ENCODE measurements around the gene POLR2C.
A peak's percentile ranks its signal among the peaks of the same experiment; 100 is the strongest.

POLR2C gene

GRCh38 chr16:57504491-57504890 lies 42.0 kb downstream of the POLR2C start:
- no peak for DNase-seq

- no peak for DNase-seq
Observed at GRCh38 chr16:57505169-57505568, 42.7 kb downstream of the POLR2C start.

GRCh38 chr16:57507136-57508034 lies 44.9 kb downstream of the POLR2C start:
- DNase-seq, result no peak

- DNase-seq, result no peak
Observed at GRCh38 chr16:57508035-57508425, 45.6 kb downstream of the POLR2C start.

GRCh38 chr16:57509231-57509923 lies 46.9 kb downstream of the POLR2C start:
- DNase-seq, result no peak

- no peak for DNase-seq
Observed at GRCh38 chr16:57510016-57510871, 47.8 kb downstream of the POLR2C start.

GRCh38 chr16:57512296-57513001 lies 50.0 kb downstream of the POLR2C start:
- DNase-seq, result no peak

- DNase-seq, result no peak
Observed at GRCh38 chr16:57513371-57514102, 51.1 kb downstream of the POLR2C start.

- DNase-seq, result no peak
Observed at GRCh38 chr16:57514371-57514770, 51.9 kb downstream of the POLR2C start.

- no peak for DNase-seq
Observed at GRCh38 chr16:57514791-57515600, 52.5 kb downstream of the POLR2C start.

GRCh38 chr16:57516176-57516725 lies 53.8 kb downstream of the POLR2C start:
- DNase-seq, result no peak

- DNase-seq, result no peak
Observed at GRCh38 chr16:57516773-57517172, 54.3 kb downstream of the POLR2C start.

- DNase-seq, result no peak
Observed at GRCh38 chr16:57517397-57518367, 55.2 kb downstream of the POLR2C start.

- DNase-seq, result no peak
Observed at GRCh38 chr16:57518520-57518919, 56.0 kb downstream of the POLR2C start.

GRCh38 chr16:57518922-57519321 lies 56.4 kb downstream of the POLR2C start:
- DNase-seq, result no peak

- DNase-seq, result peak; percentile 63
Observed at GRCh38 chr16:57519796-57520360, 57.4 kb downstream of the POLR2C start.

All from central memory CD4-positive, alpha-beta T cell (primary cell).